Transverse colon (tissue), 3 donors: ENCODE data around the gene FREM2.

Source experiments
- POLR2A ChIP-seq: fragments of 450-650 bp; IDR thresholded peaks from one replicate; pipeline ENCODE4 v1.6.1; 2016; ENCODE audit warnings: antibody characterized with exemption, mild to moderate bottlenecking, moderate library complexity
- TF ChIP-seq, protein P1 (sequence below), 5 experiments: fragments of 200-600 bp in 3 of 5; fragments of 450-650 bp in 2 of 5; sonication (generic) in 3 of 5; IDR thresholded peaks; 1 replicate in 2 of 5; 2 replicates in 3 of 5; pipeline ENCODE4 v1.5.1; 2016 to 2017; ENCODE audit warnings: antibody characterized with exemption in 5 of 5, inconsistent platforms in 3 of 5, mild to moderate bottlenecking in 2 of 5, moderate library complexity in 1 of 5

- TF ChIP-seq, protein P1, sequence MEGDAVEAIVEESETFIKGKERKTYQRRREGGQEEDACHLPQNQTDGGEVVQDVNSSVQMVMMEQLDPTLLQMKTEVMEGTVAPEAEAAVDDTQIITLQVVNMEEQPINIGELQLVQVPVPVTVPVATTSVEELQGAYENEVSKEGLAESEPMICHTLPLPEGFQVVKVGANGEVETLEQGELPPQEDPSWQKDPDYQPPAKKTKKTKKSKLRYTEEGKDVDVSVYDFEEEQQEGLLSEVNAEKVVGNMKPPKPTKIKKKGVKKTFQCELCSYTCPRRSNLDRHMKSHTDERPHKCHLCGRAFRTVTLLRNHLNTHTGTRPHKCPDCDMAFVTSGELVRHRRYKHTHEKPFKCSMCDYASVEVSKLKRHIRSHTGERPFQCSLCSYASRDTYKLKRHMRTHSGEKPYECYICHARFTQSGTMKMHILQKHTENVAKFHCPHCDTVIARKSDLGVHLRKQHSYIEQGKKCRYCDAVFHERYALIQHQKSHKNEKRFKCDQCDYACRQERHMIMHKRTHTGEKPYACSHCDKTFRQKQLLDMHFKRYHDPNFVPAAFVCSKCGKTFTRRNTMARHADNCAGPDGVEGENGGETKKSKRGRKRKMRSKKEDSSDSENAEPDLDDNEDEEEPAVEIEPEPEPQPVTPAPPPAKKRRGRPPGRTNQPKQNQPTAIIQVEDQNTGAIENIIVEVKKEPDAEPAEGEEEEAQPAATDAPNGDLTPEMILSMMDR (IDR thresholded peaks at IDR 0.05) = no peak
- no peak for TF ChIP-seq POLR2A
These were observed 97.4 kb downstream of the FREM2 start for GRCh38 chr13:38784036-38784880.
